OCI-LY1 (cell line): ENCODE data around the gene PCLO.

Experiments used
- H2AFZ ChIP-seq: fragments of 200-600 bp; sonication (generic), shearing (Covaris generic); 2 replicates; pipeline ENCODE4 v1.6.0; 2014; ENCODE audit warnings: antibody characterized with exemption, mild to moderate bottlenecking, low read length
- H3F3A ChIP-seq: fragments of 200-600 bp; sonication (generic), shearing (Covaris generic); 2 replicates; pipeline ENCODE4 v1.6.0; 2014; ENCODE audit warnings: mild to moderate bottlenecking, antibody characterized with exemption, low read length, moderate library complexity; ENCODE audit not compliant: insufficient read depth
- H3K27ac ChIP-seq: fragments of 200-600 bp; sonication (generic); 2 replicates; pipeline ENCODE4 v1.5.1; 2014; ENCODE audit warnings: low read length, mixed run types, mild to moderate bottlenecking, low read depth; ENCODE audit not compliant: poor library complexity, severe bottlenecking
- H3K27me3 ChIP-seq: fragments of 200-600 bp; sonication (generic); 2 replicates; pipeline ENCODE4 v1.6.0; 2014; ENCODE audit warnings: antibody characterized with exemption, mild to moderate bottlenecking, low read length, moderate library complexity; ENCODE audit not compliant: insufficient read depth
- H3K36me3 ChIP-seq: fragments of 200-600 bp; sonication (generic); 2 replicates; pipeline ENCODE4 v1.6.1; 2014; ENCODE audit warnings: mild to moderate bottlenecking, antibody characterized with exemption, low read length, moderate library complexity, mixed read lengths; ENCODE audit not compliant: insufficient read depth
- H3K4me1 ChIP-seq: fragments of 200-600 bp; sonication (generic); 2 replicates; pipeline ENCODE4 v1.5.1; 2014; ENCODE audit warnings: mild to moderate bottlenecking, low read length, moderate library complexity; ENCODE audit not compliant: insufficient read depth, severe bottlenecking
- H3K4me2 ChIP-seq: fragments of 200-600 bp; sonication (generic), shearing (Covaris generic); 2 replicates; pipeline ENCODE4 v1.6.1; 2014; ENCODE audit warnings: low read length
- H3K4me3 ChIP-seq: fragments of 200-600 bp; sonication (generic); 2 replicates; pipeline ENCODE4 v1.5.1; 2014; ENCODE audit warnings: low read length, low read depth, mild to moderate bottlenecking, mixed read lengths; ENCODE audit not compliant: poor library complexity, severe bottlenecking
- H3K79me2 ChIP-seq: fragments of 200-600 bp; shearing (Covaris generic); 2 replicates; pipeline ENCODE4 v1.6.1; 2016; ENCODE audit warnings: mixed run types, low read length, mixed read lengths; ENCODE audit not compliant: insufficient read depth
- H3K9ac ChIP-seq: fragments of 200-600 bp; sonication (generic), shearing (Covaris generic); 2 replicates; pipeline ENCODE4 v1.6.1; 2014; ENCODE audit warnings: mild to moderate bottlenecking, low read length, mixed read lengths
- H3K9me2 ChIP-seq: fragments of 200-600 bp; sonication (generic), shearing (Covaris generic); 2 replicates; pipeline ENCODE4 v1.6.1; 2014; ENCODE audit warnings: low read depth, mild to moderate bottlenecking, low read length, mixed read lengths
- H3K9me3 ChIP-seq: fragments of 200-600 bp; shearing (Covaris generic); 2 replicates; pipeline ENCODE4 v1.6.1; 2014; ENCODE audit warnings: low read length, mixed read lengths
- H4K20me1 ChIP-seq: fragments of 200-600 bp; sonication (generic), shearing (Covaris generic); 2 replicates; pipeline ENCODE4 v1.6.0; 2016; ENCODE audit warnings: mild to moderate bottlenecking, low read length; ENCODE audit not compliant: insufficient read depth
- EZH2 ChIP-seq: fragments of 200-600 bp; sonication (generic), shearing (Covaris generic); IDR thresholded peaks from 2 replicates; pipeline ENCODE4 v1.8.0; 2017; ENCODE audit warnings: borderline replicate concordance, mixed run types, mild to moderate bottlenecking, antibody characterized with exemption, low read length, moderate library complexity, mixed read lengths
- TF ChIP-seq, protein P1 (sequence below): fragments of 200-600 bp; sonication (generic), shearing (Covaris generic); IDR thresholded peaks from 2 replicates; pipeline ENCODE4 v1.5.1; 2017; ENCODE audit warnings: mild to moderate bottlenecking, antibody characterized with exemption, low read length, moderate library complexity, mixed read lengths

Gene PCLO

DNA sequence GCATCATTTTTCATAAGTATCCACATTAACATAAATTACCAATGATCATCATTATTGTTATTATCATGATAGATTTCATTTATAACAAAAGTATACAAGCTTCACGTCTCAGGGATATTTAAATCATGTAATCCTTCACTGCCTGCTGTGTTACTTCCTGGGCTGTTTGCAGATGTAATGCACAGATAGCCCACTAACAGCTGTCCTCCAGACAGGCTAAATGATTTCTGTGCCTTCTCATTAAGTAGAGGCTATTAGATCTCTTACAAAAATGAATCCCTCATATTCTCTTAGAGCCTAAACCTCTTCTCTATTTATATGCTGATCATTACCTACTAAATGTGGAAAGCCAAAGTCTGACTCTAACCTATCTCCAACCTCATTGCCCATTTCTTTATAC is 9.3 kb downstream of the PCLO start:
- no peak overlapping the region for H3K27ac ChIP-seq
- no peaks in the 10 kb centered on the region for H3K9me3 ChIP-seq

DNA sequence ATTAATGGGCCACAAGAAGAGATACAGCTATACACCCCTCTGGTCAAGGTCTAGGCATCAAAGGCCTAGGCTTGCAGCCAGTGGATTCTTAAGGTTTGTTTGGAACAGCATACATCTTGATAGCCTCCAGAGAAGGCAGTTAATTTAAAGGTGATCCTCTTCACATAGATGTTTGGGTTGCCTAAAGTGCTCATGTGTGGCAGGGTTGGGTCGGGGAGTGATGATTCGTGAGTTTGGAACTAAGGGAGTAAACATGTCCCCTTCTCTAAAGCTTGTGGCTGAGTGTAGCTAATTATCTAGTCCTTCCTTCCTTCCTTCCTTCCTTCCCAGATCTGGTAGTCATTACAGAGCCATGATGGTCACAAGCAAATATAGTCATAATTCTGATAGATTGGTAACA is 12.4 kb downstream of the PCLO start:
- no peak overlapping the region for H3K4me3 ChIP-seq
- H3K27me3 ChIP-seq: no peaks in the 10 kb centered on the region
- H3K9ac ChIP-seq: no peak overlapping the region
- no peaks in the 10 kb centered on the region for H4K20me1 ChIP-seq
- no peaks in the 10 kb centered on the region for H3K36me3 ChIP-seq
- H3K4me1 ChIP-seq: no peaks in the 10 kb centered on the region
- no peaks in the 10 kb centered on the region for H3K9me3 ChIP-seq
- H3F3A ChIP-seq: no peaks in the 10 kb centered on the region
- no peaks in the 10 kb centered on the region for H3K9me2 ChIP-seq
- no peak overlapping the region for H3K27ac ChIP-seq
- TF ChIP-seq EZH2: no peak
- TF ChIP-seq, protein P1, sequence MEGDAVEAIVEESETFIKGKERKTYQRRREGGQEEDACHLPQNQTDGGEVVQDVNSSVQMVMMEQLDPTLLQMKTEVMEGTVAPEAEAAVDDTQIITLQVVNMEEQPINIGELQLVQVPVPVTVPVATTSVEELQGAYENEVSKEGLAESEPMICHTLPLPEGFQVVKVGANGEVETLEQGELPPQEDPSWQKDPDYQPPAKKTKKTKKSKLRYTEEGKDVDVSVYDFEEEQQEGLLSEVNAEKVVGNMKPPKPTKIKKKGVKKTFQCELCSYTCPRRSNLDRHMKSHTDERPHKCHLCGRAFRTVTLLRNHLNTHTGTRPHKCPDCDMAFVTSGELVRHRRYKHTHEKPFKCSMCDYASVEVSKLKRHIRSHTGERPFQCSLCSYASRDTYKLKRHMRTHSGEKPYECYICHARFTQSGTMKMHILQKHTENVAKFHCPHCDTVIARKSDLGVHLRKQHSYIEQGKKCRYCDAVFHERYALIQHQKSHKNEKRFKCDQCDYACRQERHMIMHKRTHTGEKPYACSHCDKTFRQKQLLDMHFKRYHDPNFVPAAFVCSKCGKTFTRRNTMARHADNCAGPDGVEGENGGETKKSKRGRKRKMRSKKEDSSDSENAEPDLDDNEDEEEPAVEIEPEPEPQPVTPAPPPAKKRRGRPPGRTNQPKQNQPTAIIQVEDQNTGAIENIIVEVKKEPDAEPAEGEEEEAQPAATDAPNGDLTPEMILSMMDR: no peak
- no peak overlapping the region for H2AFZ ChIP-seq
- no peaks in the 10 kb centered on the region for H3K79me2 ChIP-seq
- no peak overlapping the region for H3K4me2 ChIP-seq

More for the DNA sequence above, 9.3 kb downstream of the PCLO start:
- no peaks in the 10 kb centered on the region for H4K20me1 ChIP-seq
- no peak overlapping the region for H3K9ac ChIP-seq
- TF ChIP-seq EZH2: no peak
- TF ChIP-seq, protein P1: no peak
- no peak overlapping the region for H2AFZ ChIP-seq
- H3K79me2 ChIP-seq: no peaks in the 10 kb centered on the region
- no peak overlapping the region for H3K4me3 ChIP-seq
- H3K4me1 ChIP-seq: no peaks in the 10 kb centered on the region
- no peaks in the 10 kb centered on the region for H3K9me2 ChIP-seq
- no peaks in the 10 kb centered on the region for H3K27me3 ChIP-seq
- H3F3A ChIP-seq: no peaks in the 10 kb centered on the region
- H3K4me2 ChIP-seq: no peak overlapping the region
- no peaks in the 10 kb centered on the region for H3K36me3 ChIP-seq

DNA sequence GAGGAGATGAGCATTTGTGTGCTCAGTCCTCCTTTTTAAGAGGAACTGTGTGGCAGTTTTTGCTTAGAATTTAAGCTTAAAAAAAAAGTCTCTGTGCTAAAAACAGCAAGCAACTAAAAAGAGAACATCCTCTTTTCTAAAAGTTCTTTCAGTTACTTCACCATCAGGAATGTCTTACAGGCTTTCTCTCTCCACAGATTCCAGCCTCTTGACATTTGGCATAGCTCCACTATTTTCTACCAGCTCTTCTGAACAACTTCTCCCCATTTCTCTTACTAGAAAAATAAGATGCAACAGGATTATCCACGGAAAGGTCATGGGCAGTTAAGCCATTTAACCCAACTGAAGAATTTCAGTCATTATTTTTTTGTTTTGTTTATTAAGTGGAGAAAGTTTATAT is 13.2 kb downstream of the PCLO start:
- TF ChIP-seq, protein P1: no peak
- TF ChIP-seq EZH2: no peak
- no peaks in the 10 kb centered on the region for H3K36me3 ChIP-seq
- no peak overlapping the region for H3K4me3 ChIP-seq
- no peak overlapping the region for H3K27ac ChIP-seq
- no peaks in the 10 kb centered on the region for H3K9me3 ChIP-seq
- H3F3A ChIP-seq: no peaks in the 10 kb centered on the region
- no peak overlapping the region for H2AFZ ChIP-seq
- no peaks in the 10 kb centered on the region for H3K27me3 ChIP-seq
- H3K9ac ChIP-seq: no peak overlapping the region
- no peak overlapping the region for H3K4me2 ChIP-seq
- no peaks in the 10 kb centered on the region for H3K79me2 ChIP-seq
- H3K4me1 ChIP-seq: no peaks in the 10 kb centered on the region
- no peaks in the 10 kb centered on the region for H4K20me1 ChIP-seq
- H3K9me2 ChIP-seq: no peaks in the 10 kb centered on the region
